Measurements from ENCODE around the gene ARMC7.
"Not testable (repeated sequence)": the region's sequence is repeated elsewhere in the genome, so short reads cannot be mapped to it uniquely, and the experiment has no call there.

The ARMC7 gene

DNA sequence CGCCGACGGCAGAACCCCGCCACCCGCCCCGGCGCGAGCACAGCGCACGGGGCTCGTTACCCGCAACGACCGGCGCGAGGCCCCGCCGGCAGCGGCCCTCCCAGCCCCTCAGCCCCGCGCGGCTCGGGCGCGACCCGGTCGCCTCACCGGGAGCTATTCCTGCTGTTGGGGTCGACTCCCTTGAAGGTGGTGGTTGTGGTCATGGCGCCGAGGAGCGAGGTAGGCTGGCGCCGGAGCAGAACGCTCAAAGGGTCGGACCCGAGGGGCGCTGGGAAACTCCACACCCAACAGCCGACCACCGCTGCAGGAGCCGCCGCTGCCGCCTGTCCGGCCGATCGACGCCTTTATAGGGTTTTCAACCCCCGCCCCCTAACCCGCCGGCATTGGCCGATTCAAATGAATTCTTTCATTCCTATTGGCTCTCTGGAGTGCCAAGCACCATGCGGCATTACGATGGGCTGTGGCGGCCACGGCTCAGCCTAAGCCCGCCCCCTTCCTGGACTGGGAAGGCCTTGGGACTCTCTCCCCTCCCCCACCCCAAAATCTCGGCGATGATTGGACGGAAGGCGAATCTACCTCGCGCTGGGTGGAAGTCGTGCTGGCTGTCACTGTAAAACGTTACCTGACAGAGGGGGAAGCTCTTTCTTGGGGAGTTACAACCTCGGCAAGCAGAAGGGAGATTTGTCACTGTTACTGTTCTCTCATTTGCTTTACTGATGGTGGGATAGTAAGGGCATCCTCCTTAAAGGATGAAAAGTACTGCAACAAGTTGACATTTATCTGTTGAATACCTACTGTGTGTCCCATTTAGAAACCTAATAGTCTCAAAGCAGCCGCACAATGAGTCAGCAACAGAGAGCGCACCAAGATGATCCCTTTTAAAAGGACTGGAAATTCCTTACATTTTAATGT is 44.7 kb downstream of the ARMC7 start, which contains the start of gene JPT1:
JPT1 (minus strand) TSS at position 318 of the 912 bp plus-strand sequence; CDS start at position 203, 115 bp downstream.
- DNase-seq, result peak; percentile 99

DNA sequence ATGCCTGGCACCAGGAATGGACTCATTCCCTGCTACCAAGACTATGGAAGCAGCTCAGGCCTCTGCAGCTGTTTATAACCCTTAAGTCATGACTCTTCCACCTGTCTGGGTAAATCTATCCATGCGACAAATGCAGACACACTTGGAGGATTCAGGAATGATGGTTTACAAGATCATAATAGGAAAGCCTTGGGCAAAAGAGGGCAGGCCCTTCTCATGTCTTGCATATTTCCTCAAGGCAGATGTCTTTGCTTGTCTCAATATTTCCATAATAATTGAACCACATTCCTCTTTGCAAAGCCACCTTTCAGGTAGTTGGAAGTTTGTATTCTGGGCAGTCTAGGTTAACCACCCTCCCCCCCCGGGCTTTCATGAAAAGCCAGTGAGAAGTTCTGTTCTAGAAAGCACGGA is 45.4 kb downstream of the ARMC7 start:
- DNase-seq, result no peak

DNA sequence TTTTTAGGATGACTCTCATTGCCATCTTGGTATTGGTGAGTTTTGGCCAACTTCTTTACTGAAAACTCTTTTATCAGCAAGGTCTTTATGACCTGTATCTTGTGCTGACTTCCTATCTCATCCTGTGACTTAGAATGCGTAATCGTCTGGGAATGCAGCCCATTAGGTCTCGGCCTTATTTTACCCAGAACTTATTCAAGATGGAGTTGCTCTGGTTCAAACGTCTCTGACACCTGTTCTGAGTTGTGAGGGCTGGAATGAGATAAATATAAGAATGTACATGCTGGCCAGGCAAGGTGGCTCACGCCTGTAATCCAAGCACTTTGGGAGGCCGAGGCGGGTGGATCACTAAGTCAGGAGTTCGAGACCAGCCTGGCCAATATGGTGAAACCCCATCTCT is 48.7 kb downstream of the ARMC7 start:
- DNase-seq, result not testable (repeated sequence)

DNA sequence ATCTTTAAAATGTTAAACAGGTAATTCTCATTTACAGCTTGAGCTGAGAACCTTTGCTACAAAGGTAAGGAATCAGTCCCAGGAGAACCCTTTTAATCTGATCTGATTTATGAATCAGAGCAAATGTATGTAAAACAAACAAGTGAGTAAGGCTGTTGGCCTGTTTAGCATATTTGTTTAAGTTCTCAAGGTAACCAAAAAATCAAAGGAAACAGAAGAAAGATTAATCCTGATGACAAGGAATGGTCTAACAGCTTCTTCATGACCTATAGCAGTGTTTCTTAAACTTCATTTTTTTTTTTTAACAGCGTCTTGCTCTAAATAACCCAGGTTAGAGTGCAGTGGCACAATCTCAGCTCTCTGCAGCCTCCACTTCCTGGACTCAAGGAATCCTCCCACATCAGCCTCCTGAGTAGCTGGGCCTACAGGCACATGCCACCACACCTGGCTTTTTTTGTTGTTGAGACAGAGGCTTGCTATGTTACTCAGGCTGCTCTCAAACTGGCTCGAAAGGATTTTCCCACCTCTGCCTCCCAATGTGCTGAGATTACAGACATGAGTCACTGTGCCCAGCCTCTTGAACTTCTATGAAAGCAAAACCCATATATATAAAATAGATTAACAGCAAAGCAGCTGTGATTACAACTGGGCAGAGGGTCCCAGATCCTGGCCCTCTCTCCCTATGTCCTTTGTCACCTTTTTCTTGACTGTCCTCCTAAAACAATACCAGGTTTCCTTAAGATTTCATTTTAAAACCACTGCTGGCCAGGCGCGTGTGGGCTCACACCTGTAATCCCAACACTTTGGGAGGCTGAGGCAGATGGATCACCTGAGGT is 49.6 kb downstream of the ARMC7 start:
- no peak for DNase-seq

DNA sequence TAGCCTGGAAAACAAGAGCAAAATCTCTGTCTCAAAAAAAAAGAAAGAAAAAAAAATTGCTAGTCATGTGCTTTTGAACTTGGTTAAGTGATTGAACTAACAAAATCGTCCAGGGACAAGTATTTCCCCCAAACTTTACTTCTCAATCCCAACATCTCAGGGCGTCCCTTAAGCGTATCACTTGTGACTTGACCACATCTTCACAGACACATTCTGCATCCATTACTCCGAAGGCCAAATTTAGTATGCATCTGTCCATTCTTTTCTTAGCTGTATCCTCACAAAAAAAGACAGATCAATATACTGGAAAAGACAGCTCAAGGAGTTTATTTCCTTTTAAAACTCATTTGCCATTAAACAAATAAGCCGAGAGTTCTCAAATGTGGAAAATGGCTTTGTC is 50.4 kb downstream of the ARMC7 start:
- DNase-seq, result no peak

DNA sequence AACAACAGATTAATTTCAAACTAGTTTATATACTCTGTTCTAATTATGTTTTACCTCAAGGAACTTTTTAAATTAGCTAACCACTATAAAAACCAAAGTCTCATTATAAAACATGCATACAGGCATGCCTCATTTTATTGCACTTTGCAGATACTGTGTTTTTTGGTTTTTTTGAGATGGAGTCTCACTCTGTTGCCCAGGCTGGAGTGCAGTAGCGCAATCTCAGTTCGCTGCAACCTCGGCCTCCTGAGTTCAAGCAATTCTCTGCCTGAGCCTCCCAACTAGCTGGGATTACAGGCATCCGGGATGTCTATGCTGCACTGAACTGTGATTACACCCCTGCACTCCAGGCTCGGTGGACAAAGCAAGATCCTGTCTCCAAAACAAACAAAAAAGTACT is 53.3 kb downstream of the ARMC7 start:
- DNase-seq, result no peak

DNA sequence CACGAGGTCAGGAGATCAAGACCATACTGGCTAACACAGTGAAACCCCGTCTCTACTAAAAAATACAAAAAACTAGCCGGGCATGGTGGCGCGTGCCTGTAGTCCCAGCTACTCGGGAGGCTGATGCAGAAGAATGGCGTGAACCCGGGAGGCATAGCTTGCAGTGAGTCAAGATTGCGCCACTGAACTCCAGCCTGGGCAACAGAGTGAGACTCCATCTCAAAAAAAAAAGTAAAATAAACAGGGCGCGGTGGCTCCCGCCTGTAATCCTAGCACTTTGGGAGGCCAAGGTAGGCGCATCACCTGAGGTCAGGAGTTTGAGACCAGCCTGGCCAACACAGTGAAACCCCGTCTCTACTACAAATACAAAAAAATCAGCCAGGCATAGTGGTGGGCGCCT is 54.8 kb downstream of the ARMC7 start:
- not testable (repeated sequence) for DNase-seq

DNA sequence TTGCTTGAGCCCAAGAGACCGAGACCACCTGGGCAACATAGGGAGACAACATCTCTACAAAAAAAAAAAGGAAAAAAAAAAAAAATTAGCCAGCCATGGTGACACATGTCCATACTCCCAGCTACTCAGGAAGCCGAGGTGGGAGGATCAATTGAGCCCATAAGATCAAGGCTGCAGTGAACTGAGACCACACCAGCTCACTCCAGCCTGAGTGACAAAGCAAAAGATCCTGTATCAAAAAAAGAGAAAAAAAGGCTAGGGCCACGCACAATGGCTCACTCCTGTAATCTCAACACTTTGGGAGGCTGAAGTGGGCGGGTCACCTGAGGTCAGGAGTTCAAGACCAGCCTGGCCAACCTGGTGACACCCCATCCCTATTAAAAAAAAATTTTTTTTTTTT is 59.2 kb downstream of the ARMC7 start:
- no peak for DNase-seq

DNA sequence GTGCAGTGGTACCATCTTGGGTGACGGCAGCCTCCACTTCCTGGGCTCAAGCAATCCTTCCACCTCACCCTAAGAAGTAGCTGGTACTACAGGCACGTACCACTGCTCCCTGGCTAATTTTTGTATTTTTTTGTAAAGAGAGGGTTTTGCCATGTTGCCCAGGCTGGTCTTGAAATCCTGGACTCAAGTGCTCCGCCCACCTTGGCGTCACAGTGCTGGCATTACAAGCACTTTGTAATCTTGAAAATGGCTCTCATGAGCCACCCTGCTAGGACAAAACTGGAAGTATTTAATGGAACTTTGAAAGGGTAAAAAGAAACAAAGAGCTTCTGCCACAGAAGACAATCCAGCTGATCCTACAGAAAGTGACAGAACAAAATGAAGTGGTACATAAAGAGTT is 63.8 kb downstream of the ARMC7 start:
- no peak for DNase-seq

DNA sequence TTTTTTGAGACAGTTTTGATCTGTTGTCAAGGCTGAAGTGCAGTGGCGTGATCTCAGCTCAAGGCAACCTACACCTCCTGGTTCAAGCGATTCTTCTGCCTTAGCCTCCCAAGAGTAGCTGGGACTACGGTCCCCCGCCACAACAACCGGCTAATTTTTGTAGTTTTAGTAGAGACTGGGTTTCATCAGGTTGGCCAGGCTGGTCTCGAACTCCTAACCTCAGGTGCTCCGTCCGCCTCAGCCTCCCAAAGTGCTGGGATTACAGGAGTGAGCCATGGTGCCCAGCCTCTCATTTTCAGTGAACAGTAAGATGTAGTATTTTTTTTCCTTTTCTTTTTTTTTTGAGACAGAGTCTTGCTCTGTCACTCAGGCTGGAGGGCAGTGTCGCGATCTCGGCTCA is 65.2 kb downstream of the ARMC7 start:
- no peak for DNase-seq

DNA sequence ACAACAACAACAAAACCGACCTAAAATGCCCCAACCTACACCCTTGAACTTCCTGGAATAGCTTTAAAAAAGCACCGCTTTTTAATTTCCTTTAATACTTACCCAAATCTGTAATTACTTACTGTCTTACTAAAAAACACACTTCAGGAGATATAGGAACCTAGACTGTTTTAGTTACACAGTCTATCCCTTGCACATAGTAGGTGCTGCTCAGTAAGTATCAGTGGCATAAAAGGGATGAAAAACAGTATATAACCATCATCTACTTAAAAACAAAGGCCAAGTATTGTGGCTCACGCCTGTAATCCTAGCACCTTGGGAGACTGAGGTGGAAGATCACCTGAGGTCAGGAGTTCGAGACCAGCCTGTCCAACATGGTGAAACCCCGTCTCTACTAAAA is 66.9 kb downstream of the ARMC7 start:
- no peak for DNase-seq

DNA sequence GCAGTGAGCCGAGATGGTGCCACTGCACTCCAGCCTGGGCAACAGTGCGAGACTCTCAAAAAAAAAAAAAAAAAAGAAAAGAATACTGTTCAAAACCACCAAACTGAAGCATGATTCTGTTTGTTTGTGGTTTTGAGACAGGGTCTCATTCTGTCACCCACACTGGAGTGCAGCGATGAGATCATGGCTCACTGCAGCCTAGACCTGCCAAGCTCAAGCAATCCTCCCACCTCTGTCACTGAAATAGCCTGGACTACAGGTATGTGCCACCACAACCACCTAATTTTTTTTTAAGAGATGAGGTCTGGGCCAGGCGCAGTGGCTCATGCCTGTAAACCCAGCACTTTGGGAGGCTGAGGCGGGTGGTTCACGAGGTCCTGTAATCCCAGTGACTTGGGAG is 68.7 kb downstream of the ARMC7 start:
- DNase-seq, result no peak

Data from stimulated activated CD4-positive, alpha-beta T cell treated with anti-CD3 and anti-CD28 coated beads, Interleukin-15, amount 100 ng/mL, for 24 hours (primary cell).